OCI-LY1 (cell line): ENCODE measurements around the gene DNAJB1.

Experiments used
- H2AFZ ChIP-seq: fragments of 200-600 bp; sonication (generic), shearing (Covaris generic); 2 replicates; pipeline ENCODE4 v1.6.0; 2014; ENCODE audit warnings: antibody characterized with exemption, mild to moderate bottlenecking, low read length
- H3F3A ChIP-seq: fragments of 200-600 bp; sonication (generic), shearing (Covaris generic); 2 replicates; pipeline ENCODE4 v1.6.0; 2014; ENCODE audit warnings: mild to moderate bottlenecking, antibody characterized with exemption, low read length, moderate library complexity; ENCODE audit not compliant: insufficient read depth
- H3K27ac ChIP-seq: fragments of 200-600 bp; sonication (generic); 2 replicates; pipeline ENCODE4 v1.5.1; 2014; ENCODE audit warnings: low read length, mixed run types, mild to moderate bottlenecking, low read depth; ENCODE audit not compliant: poor library complexity, severe bottlenecking
- H3K27me3 ChIP-seq: fragments of 200-600 bp; sonication (generic); 2 replicates; pipeline ENCODE4 v1.6.0; 2014; ENCODE audit warnings: antibody characterized with exemption, mild to moderate bottlenecking, low read length, moderate library complexity; ENCODE audit not compliant: insufficient read depth
- H3K36me3 ChIP-seq: fragments of 200-600 bp; sonication (generic); 2 replicates; pipeline ENCODE4 v1.6.1; 2014; ENCODE audit warnings: mild to moderate bottlenecking, antibody characterized with exemption, low read length, moderate library complexity, mixed read lengths; ENCODE audit not compliant: insufficient read depth
- H3K4me1 ChIP-seq: fragments of 200-600 bp; sonication (generic); 2 replicates; pipeline ENCODE4 v1.5.1; 2014; ENCODE audit warnings: mild to moderate bottlenecking, low read length, moderate library complexity; ENCODE audit not compliant: insufficient read depth, severe bottlenecking
- H3K4me2 ChIP-seq: fragments of 200-600 bp; sonication (generic), shearing (Covaris generic); 2 replicates; pipeline ENCODE4 v1.6.1; 2014; ENCODE audit warnings: low read length
- H3K4me3 ChIP-seq: fragments of 200-600 bp; sonication (generic); 2 replicates; pipeline ENCODE4 v1.5.1; 2014; ENCODE audit warnings: low read length, low read depth, mild to moderate bottlenecking, mixed read lengths; ENCODE audit not compliant: poor library complexity, severe bottlenecking
- H3K79me2 ChIP-seq: fragments of 200-600 bp; shearing (Covaris generic); 2 replicates; pipeline ENCODE4 v1.6.1; 2016; ENCODE audit warnings: mixed run types, low read length, mixed read lengths; ENCODE audit not compliant: insufficient read depth
- H3K9ac ChIP-seq: fragments of 200-600 bp; sonication (generic), shearing (Covaris generic); 2 replicates; pipeline ENCODE4 v1.6.1; 2014; ENCODE audit warnings: mild to moderate bottlenecking, low read length, mixed read lengths
- H3K9me2 ChIP-seq: fragments of 200-600 bp; sonication (generic), shearing (Covaris generic); 2 replicates; pipeline ENCODE4 v1.6.1; 2014; ENCODE audit warnings: low read depth, mild to moderate bottlenecking, low read length, mixed read lengths
- H3K9me3 ChIP-seq: fragments of 200-600 bp; shearing (Covaris generic); 2 replicates; pipeline ENCODE4 v1.6.1; 2014; ENCODE audit warnings: low read length, mixed read lengths
- H4K20me1 ChIP-seq: fragments of 200-600 bp; sonication (generic), shearing (Covaris generic); 2 replicates; pipeline ENCODE4 v1.6.0; 2016; ENCODE audit warnings: mild to moderate bottlenecking, low read length; ENCODE audit not compliant: insufficient read depth
- CTCF ChIP-seq: fragments of 200-600 bp; sonication (generic), shearing (Covaris generic); IDR thresholded peaks from 2 replicates; pipeline ENCODE4 v1.5.1; 2017; ENCODE audit warnings: mild to moderate bottlenecking, antibody characterized with exemption, low read length, moderate library complexity, mixed read lengths
- EZH2 ChIP-seq: fragments of 200-600 bp; sonication (generic), shearing (Covaris generic); IDR thresholded peaks from 2 replicates; pipeline ENCODE4 v1.8.0; 2017; ENCODE audit warnings: borderline replicate concordance, mixed run types, mild to moderate bottlenecking, antibody characterized with exemption, low read length, moderate library complexity, mixed read lengths

Gene DNAJB1

GRCh38 chr19:14511229-14511593, 7.0 kb downstream of the DNAJB1 start:
- H3K9ac ChIP-seq, result no peak overlapping the region
- no peaks in the 10 kb centered on the region for H4K20me1 ChIP-seq
- no peak overlapping the region for H3K27ac ChIP-seq
- 0 out of 2 replicates have a peak, but pooled peaks cover 1% of the 10 kb centered on the region for H3K79me2 ChIP-seq
- H3K9me3 ChIP-seq, result no peaks in the 10 kb centered on the region
- H3K36me3 ChIP-seq, result peaks cover 32% of the 10 kb centered on the region
- no peak overlapping the region for H3K4me2 ChIP-seq
- H3K9me2 ChIP-seq, result no peaks in the 10 kb centered on the region
- no peak overlapping the region for H3K4me3 ChIP-seq
- no peak overlapping the region for H2AFZ ChIP-seq
- no peak for TF ChIP-seq EZH2
- no peak for TF ChIP-seq CTCF
- no peaks in the 10 kb centered on the region for H3K27me3 ChIP-seq
- peaks cover 6% of the 10 kb centered on the region; the same call in 1 of the 2 replicates for H3F3A ChIP-seq
- H3K4me1 ChIP-seq, result peaks cover 20% of the 10 kb centered on the region

GRCh38 chr19:14510311-14511228, 7.6 kb downstream of the DNAJB1 start:
- H3K9ac ChIP-seq, result no peak overlapping the region
- H2AFZ ChIP-seq, result no peak overlapping the region
- no peaks in the 10 kb centered on the region for H3K9me3 ChIP-seq
- H3K36me3 ChIP-seq, result peaks cover 26% of the 10 kb centered on the region
- no peaks in the 10 kb centered on the region for H3K27me3 ChIP-seq
- H3K79me2 ChIP-seq, result no peaks in the 10 kb centered on the region
- H3K4me3 ChIP-seq, result no peak overlapping the region
- peaks cover 6% of the 10 kb centered on the region; the same call in 1 of the 2 replicates for H3F3A ChIP-seq
- H3K4me2 ChIP-seq, result no peak overlapping the region
- H3K4me1 ChIP-seq, result peaks cover 14% of the 10 kb centered on the region
- H3K27ac ChIP-seq, result no peak overlapping the region
- H3K9me2 ChIP-seq, result no peaks in the 10 kb centered on the region
- no peaks in the 10 kb centered on the region for H4K20me1 ChIP-seq
- TF ChIP-seq EZH2, result no peak
- no peak for TF ChIP-seq CTCF

DNA sequence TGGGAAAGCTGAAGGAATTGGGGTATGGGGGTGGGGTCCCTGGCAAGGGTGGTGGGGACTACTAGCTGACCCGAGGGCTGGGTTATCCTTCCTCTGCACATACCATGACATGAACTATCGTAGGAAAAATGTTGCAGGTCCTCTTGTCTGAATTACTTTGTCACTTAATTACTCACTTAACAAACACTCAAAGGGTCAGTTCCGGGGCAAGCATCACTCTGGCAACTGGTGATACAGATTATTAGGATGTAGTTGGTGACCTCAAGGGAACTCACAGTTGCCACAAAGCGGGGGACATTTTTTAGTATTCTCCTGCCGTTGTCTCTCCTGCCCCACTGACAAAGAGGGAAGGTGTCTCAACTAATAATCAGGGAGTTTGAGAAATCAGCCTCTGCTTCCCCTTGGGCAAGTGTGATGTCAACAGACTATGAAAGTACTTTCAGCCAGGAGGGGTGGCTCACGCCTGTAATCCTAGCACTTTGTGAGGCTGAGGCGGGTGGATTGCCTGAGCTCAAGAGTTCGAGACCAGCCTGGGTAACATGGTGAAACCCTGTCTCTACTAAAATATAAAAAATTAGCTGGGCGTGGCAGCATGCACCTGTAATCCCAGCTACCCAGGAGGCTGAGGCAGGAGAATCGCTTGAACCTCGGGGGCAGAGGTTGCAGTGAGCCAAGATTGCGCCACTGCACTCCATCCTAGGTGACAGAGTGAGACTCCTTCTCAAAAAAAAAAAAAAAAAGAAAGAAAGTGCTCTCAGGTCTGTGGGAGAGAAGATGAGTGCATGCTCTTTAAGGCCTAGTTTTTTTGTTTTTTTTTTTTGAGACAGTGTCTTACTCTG, 10.3 kb downstream of the DNAJB1 start:
- peaks cover 6% of the 10 kb centered on the region for H3K4me1 ChIP-seq
- H3K9me3 ChIP-seq, result no peaks in the 10 kb centered on the region
- H3K27ac ChIP-seq, result no peak overlapping the region
- H3K36me3 ChIP-seq, result peaks cover 5% of the 10 kb centered on the region
- no peaks in the 10 kb centered on the region for H3K79me2 ChIP-seq
- no peaks in the 10 kb centered on the region for H4K20me1 ChIP-seq
- H3K9ac ChIP-seq, result no peak overlapping the region
- H3K9me2 ChIP-seq, result no peaks in the 10 kb centered on the region
- no peaks in the 10 kb centered on the region for H3K27me3 ChIP-seq
- no peak overlapping the region for H3K4me2 ChIP-seq
- H2AFZ ChIP-seq, result no peak overlapping the region
- no peak overlapping the region for H3K4me3 ChIP-seq
- TF ChIP-seq EZH2 (no peak), CTCF (no peak)
- H3F3A ChIP-seq, result no peaks in the 10 kb centered on the region; the same call in 1 of the 2 replicates
